Measurements from ENCODE around the gene SYS1.

Gene SYS1

DNA sequence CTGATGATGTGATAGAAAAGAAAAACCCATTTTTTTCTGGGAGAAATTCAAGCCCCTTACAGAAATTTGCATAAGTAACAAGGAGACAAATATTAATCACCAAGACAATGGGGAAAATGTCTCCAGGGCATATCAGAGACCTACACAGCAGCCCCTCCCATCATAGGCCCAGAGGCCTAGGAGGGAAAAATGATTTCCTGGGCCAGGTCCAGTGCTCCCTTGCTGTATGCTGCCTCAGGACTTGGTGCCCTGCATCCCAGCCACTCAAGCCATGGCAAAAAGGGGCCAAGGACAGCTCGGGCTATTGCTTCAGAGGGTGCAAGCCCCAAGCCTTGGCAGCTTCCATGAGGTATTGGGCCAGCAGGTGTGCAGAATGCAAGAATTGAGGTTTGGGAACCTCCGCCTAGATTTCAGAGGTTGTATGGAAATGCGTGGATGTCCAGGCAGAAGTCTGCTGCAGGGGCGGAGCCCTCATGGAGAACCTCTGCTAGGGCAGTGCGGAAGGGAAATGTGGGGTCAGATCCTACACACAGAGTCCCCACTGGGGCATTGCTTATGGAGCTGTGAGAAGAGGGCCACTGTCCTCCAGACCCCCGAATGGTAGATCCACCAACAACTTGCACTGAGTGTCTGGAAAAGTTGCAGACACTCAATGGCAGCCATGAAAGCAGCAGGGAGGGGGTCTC is 37.5 kb downstream of the SYS1 start:
- TF ChIP-seq, protein P1, sequence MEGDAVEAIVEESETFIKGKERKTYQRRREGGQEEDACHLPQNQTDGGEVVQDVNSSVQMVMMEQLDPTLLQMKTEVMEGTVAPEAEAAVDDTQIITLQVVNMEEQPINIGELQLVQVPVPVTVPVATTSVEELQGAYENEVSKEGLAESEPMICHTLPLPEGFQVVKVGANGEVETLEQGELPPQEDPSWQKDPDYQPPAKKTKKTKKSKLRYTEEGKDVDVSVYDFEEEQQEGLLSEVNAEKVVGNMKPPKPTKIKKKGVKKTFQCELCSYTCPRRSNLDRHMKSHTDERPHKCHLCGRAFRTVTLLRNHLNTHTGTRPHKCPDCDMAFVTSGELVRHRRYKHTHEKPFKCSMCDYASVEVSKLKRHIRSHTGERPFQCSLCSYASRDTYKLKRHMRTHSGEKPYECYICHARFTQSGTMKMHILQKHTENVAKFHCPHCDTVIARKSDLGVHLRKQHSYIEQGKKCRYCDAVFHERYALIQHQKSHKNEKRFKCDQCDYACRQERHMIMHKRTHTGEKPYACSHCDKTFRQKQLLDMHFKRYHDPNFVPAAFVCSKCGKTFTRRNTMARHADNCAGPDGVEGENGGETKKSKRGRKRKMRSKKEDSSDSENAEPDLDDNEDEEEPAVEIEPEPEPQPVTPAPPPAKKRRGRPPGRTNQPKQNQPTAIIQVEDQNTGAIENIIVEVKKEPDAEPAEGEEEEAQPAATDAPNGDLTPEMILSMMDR (IDR thresholded peaks at IDR 0.05; ENCODE audit: insufficient read depth, low read length, poor library complexity, severe bottlenecking): no peak
- Histone ChIP-seq H3K36me3 (ENCODE audit: control insufficient read depth, insufficient read depth, low read length) (no peaks in the 10 kb centered on the region), H3K4me3 (replicated peaks; ENCODE audit: low read depth, low read length) (no peak overlapping the region), H3K27me3 (replicated peaks; ENCODE audit: control insufficient read depth, insufficient read depth, low read length) (peaks cover under 1% of the 10 kb centered on the region)
- no peak for DNase-seq (ENCODE audit: extremely low read depth, insufficient read length)

DNA sequence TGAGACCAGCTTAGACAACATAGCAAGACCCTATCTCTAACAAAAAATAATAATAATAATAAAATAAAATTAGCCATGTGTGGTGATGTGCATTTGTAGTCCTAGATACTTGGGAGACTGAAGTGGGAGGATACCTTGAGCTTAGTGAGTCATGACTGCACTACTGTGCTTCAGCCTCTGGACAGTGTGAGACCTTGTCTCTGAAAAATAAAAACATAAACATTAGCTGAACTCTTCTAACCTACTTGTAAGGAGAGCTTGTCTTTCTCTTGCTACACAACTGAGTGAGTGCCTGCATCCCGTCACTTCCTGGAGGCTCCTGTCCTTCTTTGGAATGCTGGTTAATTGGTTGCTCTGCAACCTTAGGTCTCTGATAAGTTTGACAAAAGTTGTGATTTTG is 40.0 kb downstream of the SYS1 start:
- Histone ChIP-seq H3K4me3 (replicated peaks; ENCODE audit: low read depth, low read length) (no peak overlapping the region), H3K27me3 (replicated peaks; ENCODE audit: control insufficient read depth, insufficient read depth, low read length) (peaks cover 1% of the 10 kb centered on the region), H3K36me3 (ENCODE audit: control insufficient read depth, insufficient read depth, low read length) (no peaks in the 10 kb centered on the region)
- TF ChIP-seq, protein P1 (IDR thresholded peaks at IDR 0.05; ENCODE audit: insufficient read depth, low read length, poor library complexity, severe bottlenecking): no peak
- DNase-seq (ENCODE audit: extremely low read depth, insufficient read length): no peak

DNA sequence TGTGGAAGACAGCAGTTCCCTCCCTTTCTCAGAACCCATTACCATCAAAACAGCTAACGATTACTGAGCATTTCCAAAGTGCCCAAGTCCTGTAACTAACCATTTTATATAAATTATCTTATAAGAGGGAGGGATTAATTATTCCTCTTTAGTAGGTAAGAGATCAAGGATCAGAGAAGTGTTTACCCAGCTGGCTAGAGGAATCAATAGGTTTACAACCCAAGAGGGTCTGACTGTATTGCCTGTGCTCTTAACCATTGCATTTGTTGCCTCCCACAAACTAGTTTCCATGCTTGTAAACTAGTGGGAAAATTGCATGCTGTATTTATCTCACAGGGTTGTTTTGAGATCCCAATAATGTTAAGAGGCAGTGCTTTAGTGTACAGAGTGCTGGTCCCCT is 41.5 kb downstream of the SYS1 start:
- Histone ChIP-seq H3K4me3 (replicated peaks; ENCODE audit: low read depth, low read length) (no peak overlapping the region), H3K36me3 (ENCODE audit: control insufficient read depth, insufficient read depth, low read length) (no peaks in the 10 kb centered on the region), H3K27me3 (replicated peaks; ENCODE audit: control insufficient read depth, insufficient read depth, low read length) (peaks cover 1% of the 10 kb centered on the region)
- no peak for DNase-seq (ENCODE audit: extremely low read depth, insufficient read length)
- TF ChIP-seq, protein P1 (IDR thresholded peaks at IDR 0.05; ENCODE audit: insufficient read depth, low read length, poor library complexity, severe bottlenecking): no peak

DNA sequence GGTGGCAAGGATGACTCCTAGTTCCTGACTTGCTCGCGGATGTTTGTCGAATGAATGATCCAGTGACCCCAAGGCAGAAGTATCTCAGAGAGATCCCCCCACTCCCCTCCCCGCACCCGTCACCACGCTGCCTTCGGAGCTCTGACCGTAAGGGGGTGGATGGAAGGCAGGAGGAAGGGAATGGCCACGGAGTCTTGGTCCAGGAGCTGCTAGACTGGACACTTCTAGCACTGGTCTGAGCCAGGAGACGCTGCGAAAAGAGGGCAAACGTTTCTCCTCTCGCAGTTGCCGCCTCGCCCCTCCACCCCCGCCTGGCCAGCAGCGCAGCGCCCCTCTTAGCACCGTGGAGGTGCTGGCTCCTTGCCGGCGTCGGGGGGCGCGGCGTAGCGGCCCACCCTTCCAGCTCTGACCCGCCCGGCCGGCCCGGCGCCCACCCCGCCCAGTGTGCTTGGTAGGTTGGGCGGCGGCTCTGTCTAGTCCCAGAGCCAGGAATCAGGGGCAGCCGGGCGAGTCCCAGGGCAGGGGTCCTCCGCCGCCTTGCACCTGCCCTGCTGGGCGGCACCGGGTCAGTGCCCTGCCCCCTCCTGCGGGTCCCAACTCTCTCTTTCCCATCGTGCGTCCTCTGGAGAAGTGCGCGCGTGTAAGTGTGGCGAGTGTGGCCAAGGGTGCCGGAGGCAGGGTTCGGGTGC is 42.8 kb downstream of the SYS1 start:
- no peak for DNase-seq (ENCODE audit: extremely low read depth, insufficient read length)
- Histone ChIP-seq H3K27me3 (replicated peaks; ENCODE audit: control insufficient read depth, insufficient read depth, low read length) (peaks cover 1% of the 10 kb centered on the region), H3K4me3 (replicated peaks; ENCODE audit: low read depth, low read length) (peak overlapping the region; percentile 40), H3K36me3 (ENCODE audit: control insufficient read depth, insufficient read depth, low read length) (no peaks in the 10 kb centered on the region)
- TF ChIP-seq, protein P1 (IDR thresholded peaks at IDR 0.05; ENCODE audit: insufficient read depth, low read length, poor library complexity, severe bottlenecking): no peak

DNA sequence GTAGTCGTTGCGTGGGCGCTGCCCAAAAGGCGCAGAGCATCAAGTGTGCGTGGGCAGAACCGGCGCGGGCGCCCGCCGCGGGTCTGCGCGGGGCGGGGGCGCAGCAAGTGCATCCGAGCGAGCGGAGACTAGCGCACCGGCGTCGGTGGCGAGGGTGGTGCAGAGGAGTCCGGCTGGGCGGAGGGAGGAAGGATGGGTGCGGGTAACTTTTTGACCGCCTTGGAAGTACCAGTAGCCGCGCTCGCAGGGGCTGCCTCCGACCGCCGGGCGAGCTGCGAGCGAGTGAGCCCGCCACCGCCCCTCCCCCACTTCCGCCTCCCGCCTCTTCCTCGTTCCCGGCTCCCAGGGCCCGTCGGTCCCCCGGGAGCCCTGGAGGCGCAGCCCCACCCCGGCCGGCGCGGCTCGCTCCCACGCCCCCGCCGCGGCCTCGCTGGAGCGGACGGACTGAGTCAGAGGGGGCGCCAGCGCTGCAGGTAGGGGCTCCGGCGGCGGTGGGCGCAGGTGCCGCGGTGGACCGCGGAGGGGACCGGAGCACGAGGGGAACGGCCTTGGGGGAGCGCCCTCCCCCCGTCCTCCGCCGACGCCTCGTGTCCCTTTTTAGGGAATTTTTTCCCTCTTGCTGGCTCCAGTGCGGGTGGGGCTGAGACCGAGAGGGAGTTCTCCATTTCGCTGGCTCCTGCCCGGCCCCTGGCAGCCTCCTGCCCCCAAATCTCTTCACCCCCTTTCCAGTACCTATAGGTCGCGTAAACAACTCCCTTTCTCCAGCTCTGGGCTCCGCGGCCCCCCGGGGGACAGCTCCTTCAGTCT is 43.5 kb downstream of the SYS1 start:
- Histone ChIP-seq H3K27me3 (replicated peaks; ENCODE audit: control insufficient read depth, insufficient read depth, low read length) (peaks cover 1% of the 10 kb centered on the region), H3K36me3 (ENCODE audit: control insufficient read depth, insufficient read depth, low read length) (no peaks in the 10 kb centered on the region), H3K4me3 (replicated peaks; ENCODE audit: low read depth, low read length) (peak overlapping the region; percentile 40)
- TF ChIP-seq, protein P1 (IDR thresholded peaks at IDR 0.05; ENCODE audit: insufficient read depth, low read length, poor library complexity, severe bottlenecking): no peak
- DNase-seq (ENCODE audit: extremely low read depth, insufficient read length): no peak
